Measurements from ENCODE around the gene AFF2. TPM values are rescaled to one million over a fixed set of nuclear protein-coding genes. Genes with fewer than 3 reads are reported as not detected.
A peak's percentile ranks its signal among the peaks of the same experiment; 100 is the strongest.

Gene AFF2
- total RNA-seq, 1 experiment from 2014 or later: 231 TPM

- H3K9ac ChIP-seq (ENCODE audit: low read length): peak overlapping the region; percentile 75
- peaks cover 88% of the 10 kb centered on the region for H3K79me2 ChIP-seq (ENCODE audit: low read length)
- DNase-seq: peak; percentile 97
- H3K27me3 ChIP-seq (ENCODE audit: low read length): no peaks in the 10 kb centered on the region
- peak overlapping the region; percentile 48 for H3K4me3 ChIP-seq (ENCODE audit: low read length)
- H3K4me2 ChIP-seq (ENCODE audit: low read depth, low read length, poor library complexity, severe bottlenecking): peak overlapping the region; percentile 79
- no peaks in the 10 kb centered on the region for H3K9me2 ChIP-seq (replicated peaks; ENCODE audit: insufficient read depth, low read length)
- peak overlapping the region; percentile 99 for H3K27ac ChIP-seq (ENCODE audit: low read length)
- peaks cover 9% of the 10 kb centered on the region for H3K36me3 ChIP-seq (ENCODE audit: insufficient read depth, low read length)
- no peak overlapping the region for H2AFZ ChIP-seq (ENCODE audit: low read length)
- H3K9me3 ChIP-seq (ENCODE audit: low read length): no peaks in the 10 kb centered on the region
- H4K20me1 ChIP-seq (ENCODE audit: insufficient read depth, low read depth, low read length): no peaks in the 10 kb centered on the region
- H3K4me1 ChIP-seq (ENCODE audit: low read length): peaks cover 98% of the 10 kb centered on the region
Measured at GRCh38 chrX:148522006-148522405, 21.6 kb downstream of the AFF2 start.

- peak overlapping the region; percentile 79 for H3K4me2 ChIP-seq (ENCODE audit: low read depth, low read length, poor library complexity, severe bottlenecking)
- H3K9me3 ChIP-seq (ENCODE audit: low read length): no peaks in the 10 kb centered on the region
- peaks cover 90% of the 10 kb centered on the region for H3K79me2 ChIP-seq (ENCODE audit: low read length)
- peak; percentile 72 for DNase-seq
- peaks cover 9% of the 10 kb centered on the region for H3K36me3 ChIP-seq (ENCODE audit: insufficient read depth, low read length)
- H3K9me2 ChIP-seq (replicated peaks; ENCODE audit: insufficient read depth, low read length): no peaks in the 10 kb centered on the region
- peak overlapping the region; percentile 7 for H3K4me3 ChIP-seq (ENCODE audit: low read length)
- H3K4me1 ChIP-seq (ENCODE audit: low read length): peaks cover 99% of the 10 kb centered on the region
- H4K20me1 ChIP-seq (ENCODE audit: insufficient read depth, low read depth, low read length): no peaks in the 10 kb centered on the region
- H3K27me3 ChIP-seq (ENCODE audit: low read length): no peaks in the 10 kb centered on the region
- peak overlapping the region; percentile 60 for H3K9ac ChIP-seq (ENCODE audit: low read length)
- H3K27ac ChIP-seq (ENCODE audit: low read length): peak overlapping the region; percentile 99
- H2AFZ ChIP-seq (ENCODE audit: low read length): no peak overlapping the region
Measured at GRCh38 chrX:148523303-148524080, 23.1 kb downstream of the AFF2 start.

- H4K20me1 ChIP-seq (ENCODE audit: insufficient read depth, low read depth, low read length): no peaks in the 10 kb centered on the region
- no peaks in the 10 kb centered on the region for H3K27me3 ChIP-seq (ENCODE audit: low read length)
- no peak overlapping the region for H2AFZ ChIP-seq (ENCODE audit: low read length)
- peak overlapping the region; percentile 99 for H3K27ac ChIP-seq (ENCODE audit: low read length)
- peaks cover 91% of the 10 kb centered on the region for H3K79me2 ChIP-seq (ENCODE audit: low read length)
- peaks cover 10% of the 10 kb centered on the region for H3K36me3 ChIP-seq (ENCODE audit: insufficient read depth, low read length)
- no peaks in the 10 kb centered on the region for H3K9me2 ChIP-seq (replicated peaks; ENCODE audit: insufficient read depth, low read length)
- no peak overlapping the region for H3K9ac ChIP-seq (ENCODE audit: low read length)
- H3K4me3 ChIP-seq (ENCODE audit: low read length): no peak overlapping the region
- H3K9me3 ChIP-seq (ENCODE audit: low read length): no peaks in the 10 kb centered on the region
- H3K4me2 ChIP-seq (ENCODE audit: low read depth, low read length, poor library complexity, severe bottlenecking): no peak overlapping the region
- DNase-seq: peak; percentile 80
- H3K4me1 ChIP-seq (ENCODE audit: low read length): peaks cover 86% of the 10 kb centered on the region
Measured at GRCh38 chrX:148530464-148531077, 30.2 kb downstream of the AFF2 start.

- no peak overlapping the region for H3K9ac ChIP-seq (ENCODE audit: low read length)
- no peaks in the 10 kb centered on the region for H3K9me3 ChIP-seq (ENCODE audit: low read length)
- no peaks in the 10 kb centered on the region for H3K9me2 ChIP-seq (replicated peaks; ENCODE audit: insufficient read depth, low read length)
- no peaks in the 10 kb centered on the region for H4K20me1 ChIP-seq (ENCODE audit: insufficient read depth, low read depth, low read length)
- H3K4me3 ChIP-seq (ENCODE audit: low read length): no peak overlapping the region
- H3K79me2 ChIP-seq (ENCODE audit: low read length): peaks cover 87% of the 10 kb centered on the region
- no peak overlapping the region for H3K4me2 ChIP-seq (ENCODE audit: low read depth, low read length, poor library complexity, severe bottlenecking)
- no peak for DNase-seq
- H3K36me3 ChIP-seq (ENCODE audit: insufficient read depth, low read length): peaks cover 6% of the 10 kb centered on the region
- no peaks in the 10 kb centered on the region for H3K27me3 ChIP-seq (ENCODE audit: low read length)
- no peak overlapping the region for H2AFZ ChIP-seq (ENCODE audit: low read length)
- peak overlapping the region; percentile 97 for H3K27ac ChIP-seq (ENCODE audit: low read length)
- H3K4me1 ChIP-seq (ENCODE audit: low read length): peaks cover 91% of the 10 kb centered on the region
Measured at GRCh38 chrX:148534291-148534690, 33.9 kb downstream of the AFF2 start.

- DNase-seq: no peak
- Histone ChIP-seq H3K9me2 (replicated peaks; ENCODE audit: insufficient read depth, low read length) (no peaks in the 10 kb centered on the region), H3K9me3 (ENCODE audit: low read length) (no peaks in the 10 kb centered on the region), H3K27me3 (ENCODE audit: low read length) (no peaks in the 10 kb centered on the region), H3K36me3 (ENCODE audit: insufficient read depth, low read length) (peaks cover 6% of the 10 kb centered on the region), H4K20me1 (ENCODE audit: insufficient read depth, low read depth, low read length) (no peaks in the 10 kb centered on the region), H3K9ac (ENCODE audit: low read length) (no peak overlapping the region), H3K4me1 (ENCODE audit: low read length) (peaks cover 92% of the 10 kb centered on the region), H3K27ac (ENCODE audit: low read length) (peak overlapping the region; percentile 97), H2AFZ (ENCODE audit: low read length) (no peak overlapping the region), H3K4me2 (ENCODE audit: low read depth, low read length, poor library complexity, severe bottlenecking) (peak overlapping the region; percentile 83), H3K79me2 (ENCODE audit: low read length) (peaks cover 73% of the 10 kb centered on the region), H3K4me3 (ENCODE audit: low read length) (no peak overlapping the region)
Measured at GRCh38 chrX:148535639-148536038, 35.2 kb downstream of the AFF2 start.

- no peaks in the 10 kb centered on the region; the same call in 1 of the 2 replicates for H3K36me3 ChIP-seq (ENCODE audit: insufficient read depth, low read length)
- H3K4me3 ChIP-seq (ENCODE audit: low read length): 0 out of 2 replicates have a peak overlapping the region, but pooled peaks have one; percentile 5
- H3K27ac ChIP-seq (ENCODE audit: low read length): peak overlapping the region; percentile 97
- no peaks in the 10 kb centered on the region for H4K20me1 ChIP-seq (ENCODE audit: insufficient read depth, low read depth, low read length)
- peaks cover 62% of the 10 kb centered on the region for H3K79me2 ChIP-seq (ENCODE audit: low read length)
- H3K4me1 ChIP-seq (ENCODE audit: low read length): peaks cover 95% of the 10 kb centered on the region
- H3K9ac ChIP-seq (ENCODE audit: low read length): peak overlapping the region; percentile 69
- H3K4me2 ChIP-seq (ENCODE audit: low read depth, low read length, poor library complexity, severe bottlenecking): peak overlapping the region; percentile 83
- no peaks in the 10 kb centered on the region for H3K9me3 ChIP-seq (ENCODE audit: low read length)
- no peaks in the 10 kb centered on the region for H3K27me3 ChIP-seq (ENCODE audit: low read length)
- no peaks in the 10 kb centered on the region for H3K9me2 ChIP-seq (replicated peaks; ENCODE audit: insufficient read depth, low read length)
- H2AFZ ChIP-seq (ENCODE audit: low read length): peak overlapping the region; percentile 49
- DNase-seq: no peak
Measured at GRCh38 chrX:148536961-148537360, 36.5 kb downstream of the AFF2 start.

GRCh38 chrX:148537556-148538182 lies 37.3 kb downstream of the AFF2 start:
- H3K9ac ChIP-seq (ENCODE audit: low read length): peak overlapping the region; percentile 69
- peak overlapping the region; percentile 83 for H3K4me2 ChIP-seq (ENCODE audit: low read depth, low read length, poor library complexity, severe bottlenecking)
- H3K79me2 ChIP-seq (ENCODE audit: low read length): peaks cover 58% of the 10 kb centered on the region
- no peaks in the 10 kb centered on the region for H3K27me3 ChIP-seq (ENCODE audit: low read length)
- H3K4me3 ChIP-seq (ENCODE audit: low read length): peak overlapping the region; percentile 15; the same call in 1 of the 2 replicates
- no peaks in the 10 kb centered on the region for H3K9me2 ChIP-seq (replicated peaks; ENCODE audit: insufficient read depth, low read length)
- H2AFZ ChIP-seq (ENCODE audit: low read length): peak overlapping the region; percentile 49
- no peaks in the 10 kb centered on the region; the same call in 1 of the 2 replicates for H3K36me3 ChIP-seq (ENCODE audit: insufficient read depth, low read length)
- H3K27ac ChIP-seq (ENCODE audit: low read length): peak overlapping the region; percentile 97
- H4K20me1 ChIP-seq (ENCODE audit: insufficient read depth, low read depth, low read length): no peaks in the 10 kb centered on the region
- no peaks in the 10 kb centered on the region for H3K9me3 ChIP-seq (ENCODE audit: low read length)
- peaks cover 95% of the 10 kb centered on the region for H3K4me1 ChIP-seq (ENCODE audit: low read length)
- peak; percentile 67 for DNase-seq

GRCh38 chrX:148538582-148538981 lies 38.2 kb downstream of the AFF2 start:
- peak overlapping the region; percentile 15 for H3K4me3 ChIP-seq (ENCODE audit: low read length)
- H3K79me2 ChIP-seq (ENCODE audit: low read length): peaks cover 60% of the 10 kb centered on the region
- H3K36me3 ChIP-seq (ENCODE audit: insufficient read depth, low read length): no peaks in the 10 kb centered on the region
- peak overlapping the region; percentile 69 for H3K9ac ChIP-seq (ENCODE audit: low read length)
- no peak overlapping the region for H2AFZ ChIP-seq (ENCODE audit: low read length)
- peaks cover 97% of the 10 kb centered on the region for H3K4me1 ChIP-seq (ENCODE audit: low read length)
- peak; percentile 86 for DNase-seq
- H3K9me3 ChIP-seq (ENCODE audit: low read length): no peaks in the 10 kb centered on the region
- peak overlapping the region; percentile 83 for H3K4me2 ChIP-seq (ENCODE audit: low read depth, low read length, poor library complexity, severe bottlenecking)
- H4K20me1 ChIP-seq (ENCODE audit: insufficient read depth, low read depth, low read length): no peaks in the 10 kb centered on the region
- no peaks in the 10 kb centered on the region for H3K27me3 ChIP-seq (ENCODE audit: low read length)
- H3K9me2 ChIP-seq (replicated peaks; ENCODE audit: insufficient read depth, low read length): no peaks in the 10 kb centered on the region
- peak overlapping the region; percentile 97 for H3K27ac ChIP-seq (ENCODE audit: low read length)
